ENCODE measurements around the gene GNAI3. TPM values are rescaled to one million over a fixed set of nuclear protein-coding genes. Genes with fewer than 3 reads are reported as not detected.

Gene GNAI3
- polyA plus RNA-seq, 1 donor (not counting 4 experiments of a cell fraction or from before 2014, with no cell fraction given): 14.1 TPM

DNA sequence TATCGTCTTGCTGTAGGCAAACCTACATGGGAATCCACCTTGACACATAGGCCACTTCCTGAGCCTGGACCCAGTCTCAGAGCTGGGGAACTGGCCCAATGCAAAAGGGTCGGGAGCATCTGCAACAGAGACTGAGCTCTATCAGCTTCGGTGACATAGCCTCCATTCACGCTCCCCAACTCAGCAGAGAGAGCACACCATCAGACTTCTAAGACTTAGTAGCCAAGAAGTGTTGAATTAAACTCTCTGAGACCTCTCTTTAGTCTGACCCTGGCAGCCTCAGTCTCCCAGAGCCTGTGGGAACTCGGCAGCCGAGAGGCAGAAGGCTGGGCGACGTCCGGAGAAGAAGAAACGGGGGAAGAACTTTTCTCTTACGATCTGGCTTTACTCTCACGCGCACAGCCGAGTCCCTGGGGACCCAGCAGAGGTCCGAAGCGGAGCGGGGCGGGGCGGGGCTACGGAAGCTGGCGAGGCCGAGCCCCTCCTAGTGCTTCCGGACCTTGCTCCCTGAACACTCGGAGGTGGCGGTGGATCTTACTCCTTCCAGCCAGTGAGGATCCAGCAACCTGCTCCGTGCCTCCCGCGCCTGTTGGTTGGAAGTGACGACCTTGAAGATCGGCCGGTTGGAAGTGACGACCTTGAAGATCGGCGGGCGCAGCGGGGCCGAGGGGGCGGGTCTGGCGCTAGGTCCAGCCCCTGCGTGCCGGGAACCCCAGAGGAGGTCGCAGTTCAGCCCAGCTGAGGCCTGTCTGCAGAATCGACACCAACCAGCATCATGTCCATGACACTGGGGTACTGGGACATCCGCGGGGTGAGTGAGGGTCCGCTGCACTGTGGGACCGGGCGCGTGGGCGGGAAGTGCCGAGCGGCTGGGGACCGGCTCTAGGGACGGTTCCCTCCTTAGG is 107.5 kb downstream of the GNAI3 start, which contains the start of gene GSTM4:
TSS of gene GSTM4 (plus strand) at position 485 of the 905 bp plus-strand sequence. CDS start at position 776, 291 bp downstream.
- H3K27ac ChIP-seq (ENCODE audit: control insufficient read depth, insufficient read depth, low read length): no peak within 1 kb of the TSS
- no peak for FAIRE-seq

DNA sequence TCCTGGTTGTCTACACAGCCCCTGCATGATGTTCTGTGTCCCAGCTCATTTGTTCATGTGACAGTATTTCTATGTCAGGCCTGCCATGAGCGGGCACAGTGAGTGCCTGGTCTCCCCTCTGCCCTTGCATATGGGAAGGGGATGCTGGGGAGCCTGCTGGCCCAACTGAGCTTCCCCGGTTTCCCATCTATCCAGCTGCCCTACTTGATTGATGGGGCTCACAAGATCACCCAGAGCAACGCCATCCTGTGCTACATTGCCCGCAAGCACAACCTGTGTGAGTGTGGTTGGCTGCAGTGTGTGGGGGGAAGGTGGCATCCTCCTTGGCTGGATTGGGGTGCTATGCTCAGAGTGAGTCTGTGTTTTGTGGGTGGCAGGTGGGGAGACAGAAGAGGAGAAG is 109.0 kb downstream of the GNAI3 start:
- Histone ChIP-seq H4K20me1 (ENCODE audit: control insufficient read depth, extremely low read depth, insufficient read depth, low read length) (no peaks in the 10 kb centered on the region), H3K79me2 (ENCODE audit: control insufficient read depth, insufficient read depth, low read length) (no peaks in the 10 kb centered on the region), H3K4me1 (ENCODE audit: control insufficient read depth, extremely low read depth, insufficient read depth, low read length) (peaks cover 7% of the 10 kb centered on the region), H3K4me2 (ENCODE audit: control insufficient read depth, extremely low read depth, insufficient read depth, low read depth, low read length) (no peak overlapping the region), H3K4me3 (ENCODE audit: control insufficient read depth in 2 of 3, extremely low read depth in 1 of 3, insufficient read depth in 2 of 3, low read depth in 1 of 3, low read length in 3 of 3) (no peak overlapping the region), H3K9me1 (ENCODE audit: control insufficient read depth, extremely low read depth, insufficient read depth, low read length) (no peaks in the 10 kb centered on the region), H3K36me3 (ENCODE audit: control insufficient read depth in 2 of 2, extremely low read depth in 1 of 2, insufficient read depth in 2 of 2, low read length in 2 of 2) (no peaks in the 10 kb centered on the region), H3K9me3 (ENCODE audit: control insufficient read depth, low read depth, low read length) (no peaks in the 10 kb centered on the region), H3K27me3 (ENCODE audit: control insufficient read depth, extremely low read depth, insufficient read depth, low read length) (no peaks in the 10 kb centered on the region), H3K27ac (ENCODE audit: control insufficient read depth, insufficient read depth, low read length) (no peak overlapping the region), H3K9ac (ENCODE audit: control insufficient read depth, extremely low read depth, insufficient read depth, low read length) (no peak overlapping the region), H2AFZ (ENCODE audit: control insufficient read depth, low read length) (no peak overlapping the region)
- dilution Hi-C loops (cut with MboI; ENCODE audit: extremely low pct_ligation_motif_present, low sequenced_read_pairs): no loop called here
- FAIRE-seq (no peak), DNase-seq (ENCODE audit: low read depth, low spot score) (no peak)
- no peak for TF ChIP-seq EZH2 (IDR thresholded peaks at IDR 0.05; ENCODE audit: low read length)
- TF ChIP-seq CTCF (optimal IDR thresholded peaks at IDR 0.05 in 1 of 3, IDR thresholded peaks at IDR 0.05 in 1 of 3, conservative IDR thresholded peaks at IDR 0.05 in 1 of 3; ENCODE audit: extremely low read depth in 1 of 3, insufficient read depth in 2 of 3, low read length in 3 of 3): no peak

More for the DNA sequence above, 107.5 kb downstream of the GNAI3 start, which contains the start of gene GSTM4:
- Histone ChIP-seq H3K79me2 (ENCODE audit: control insufficient read depth, insufficient read depth, low read length) (no peaks in the 10 kb centered on the region), H2AFZ (ENCODE audit: control insufficient read depth, low read length) (peak within 1 kb of the TSS; percentile 98), H3K4me1 (ENCODE audit: control insufficient read depth, extremely low read depth, insufficient read depth, low read length) (peaks cover 7% of the 10 kb centered on the region), H3K36me3 (ENCODE audit: control insufficient read depth in 2 of 2, extremely low read depth in 1 of 2, insufficient read depth in 2 of 2, low read length in 2 of 2) (no peaks in the 10 kb centered on the region), H3K4me2 (ENCODE audit: control insufficient read depth, extremely low read depth, insufficient read depth, low read depth, low read length) (peak within 1 kb of the TSS; percentile 96), H3K9me3 (ENCODE audit: control insufficient read depth, low read depth, low read length) (no peaks in the 10 kb centered on the region), H3K9ac (ENCODE audit: control insufficient read depth, extremely low read depth, insufficient read depth, low read length) (peak within 1 kb of the TSS; percentile 66), H3K27me3 (ENCODE audit: control insufficient read depth, extremely low read depth, insufficient read depth, low read length) (no peaks in the 10 kb centered on the region), H3K4me3 (ENCODE audit: control insufficient read depth in 2 of 3, extremely low read depth in 1 of 3, insufficient read depth in 2 of 3, low read depth in 1 of 3, low read length in 3 of 3) (peak within 1 kb of the TSS; percentile 51 to 93 (median 80)), H4K20me1 (ENCODE audit: control insufficient read depth, extremely low read depth, insufficient read depth, low read length) (no peaks in the 10 kb centered on the region), H3K9me1 (ENCODE audit: control insufficient read depth, extremely low read depth, insufficient read depth, low read length) (no peaks in the 10 kb centered on the region)
- dilution Hi-C loops (cut with MboI; ENCODE audit: extremely low pct_ligation_motif_present, low sequenced_read_pairs): no loop called here
- no peak for DNase-seq (ENCODE audit: low read depth, low spot score)
- TF ChIP-seq EZH2 (IDR thresholded peaks at IDR 0.05; ENCODE audit: low read length) (no peak), CTCF (optimal IDR thresholded peaks at IDR 0.05 in 1 of 3, IDR thresholded peaks at IDR 0.05 in 1 of 3, conservative IDR thresholded peaks at IDR 0.05 in 1 of 3; ENCODE audit: extremely low read depth in 1 of 3, insufficient read depth in 2 of 3, low read length in 3 of 3) (peak in 1 of 3 experiments; percentile 6)
